ENCODE data around the gene SLC40A1. TPM values are rescaled to one million over a fixed set of nuclear protein-coding genes. Genes with fewer than 3 reads are reported as not detected.

Gene SLC40A1
- total and polyA plus RNA-seq, 10 of the 15 experiments (the other 5 are each of a cell fraction or from before 2014, with no cell fraction given) = 0.01 to 0.38 (median 0.08) TPM; not detected in 7

DNA sequence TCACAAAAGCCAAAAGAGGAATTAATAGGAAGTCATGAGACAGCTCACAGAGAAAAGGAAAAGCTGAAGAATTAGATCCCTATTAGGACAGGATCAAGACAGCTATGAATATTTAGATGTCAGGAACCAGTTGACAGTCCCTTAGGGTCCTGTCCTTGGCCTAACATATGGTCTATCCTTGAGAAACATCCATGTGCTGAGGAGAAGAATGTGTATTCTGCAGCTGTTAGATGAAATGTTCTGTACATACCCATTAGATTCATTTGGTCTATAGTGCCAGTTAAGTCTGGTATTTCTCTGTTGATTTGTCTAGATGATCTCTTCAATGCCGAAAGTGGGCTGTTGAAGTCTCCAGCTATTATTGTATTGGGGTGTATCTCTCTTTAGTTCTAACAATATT is 37.6 kb upstream of the SLC40A1 start:
- Histone ChIP-seq H3K4me3 (no peak overlapping the region), H3K4me1 (ENCODE audit: control insufficient read depth, insufficient read depth, low read length) (no peaks in the 10 kb centered on the region), H2AFZ (ENCODE audit: control insufficient read depth, low read depth, low read length) (no peak overlapping the region), H3K9me3 (replicated peaks; ENCODE audit: control insufficient read depth, insufficient read depth, low read length) (no peaks in the 10 kb centered on the region), H3K79me2 (ENCODE audit: control insufficient read depth, insufficient read depth, low read length) (no peaks in the 10 kb centered on the region), H3K4me2 (ENCODE audit: control insufficient read depth, insufficient read depth) (no peak overlapping the region), H3K36me3 (ENCODE audit: control insufficient read depth in 2 of 2, insufficient read depth in 2 of 2, low read length in 1 of 2) (no peaks in the 10 kb centered on the region), H3K27ac (ENCODE audit: control insufficient read depth, insufficient read depth) (no peak overlapping the region), H4K20me1 (ENCODE audit: control insufficient read depth, insufficient read depth) (no peaks in the 10 kb centered on the region), H3K27me3 (replicated peaks in 1 of 2; ENCODE audit: control insufficient read depth in 2 of 2, insufficient read depth in 2 of 2, low read length in 1 of 2) (no peaks in the 10 kb centered on the region; a peak in 1 of 4 replicates), H3K9ac (ENCODE audit: control insufficient read depth, insufficient read depth, low read length) (no peak overlapping the region)
- in situ Hi-C loops (cut with MboI) (no loop called here), intact Hi-C loops (cut with micrococcal nuclease; ENCODE audit: unreplicated experiment) (no loop called here)
- BruUV-seq (replicated peaks) = no TSS peak
- ATAC-seq = no peak
- 0% methylated on average over 1 of the region's 1 CpG for WGBS (ENCODE audit: insufficient coverage, insufficient replicate concordance, low lambda C conversion rate, missing lambda C conversion rate)
- no peak for DNase-seq (ENCODE audit: low read depth, low spot score)
- CTCF ChIA-PET = no interaction called here
- RAD21 ChIA-PET (ENCODE audit: unreplicated experiment) = no interaction called here
- TF ChIP-seq JUNB (IDR thresholded peaks at IDR 0.05) = no peak
- TF ChIP-seq, protein P1, sequence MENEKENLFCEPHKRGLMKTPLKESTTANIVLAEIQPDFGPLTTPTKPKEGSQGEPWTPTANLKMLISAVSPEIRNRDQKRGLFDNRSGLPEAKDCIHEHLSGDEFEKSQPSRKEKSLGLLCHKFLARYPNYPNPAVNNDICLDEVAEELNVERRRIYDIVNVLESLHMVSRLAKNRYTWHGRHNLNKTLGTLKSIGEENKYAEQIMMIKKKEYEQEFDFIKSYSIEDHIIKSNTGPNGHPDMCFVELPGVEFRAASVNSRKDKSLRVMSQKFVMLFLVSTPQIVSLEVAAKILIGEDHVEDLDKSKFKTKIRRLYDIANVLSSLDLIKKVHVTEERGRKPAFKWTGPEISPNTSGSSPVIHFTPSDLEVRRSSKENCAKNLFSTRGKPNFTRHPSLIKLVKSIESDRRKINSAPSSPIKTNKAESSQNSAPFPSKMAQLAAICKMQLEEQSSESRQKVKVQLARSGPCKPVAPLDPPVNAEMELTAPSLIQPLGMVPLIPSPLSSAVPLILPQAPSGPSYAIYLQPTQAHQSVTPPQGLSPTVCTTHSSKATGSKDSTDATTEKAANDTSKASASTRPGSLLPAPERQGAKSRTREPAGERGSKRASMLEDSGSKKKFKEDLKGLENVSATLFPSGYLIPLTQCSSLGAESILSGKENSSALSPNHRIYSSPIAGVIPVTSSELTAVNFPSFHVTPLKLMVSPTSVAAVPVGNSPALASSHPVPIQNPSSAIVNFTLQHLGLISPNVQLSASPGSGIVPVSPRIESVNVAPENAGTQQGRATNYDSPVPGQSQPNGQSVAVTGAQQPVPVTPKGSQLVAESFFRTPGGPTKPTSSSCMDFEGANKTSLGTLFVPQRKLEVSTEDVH (IDR thresholded peaks at IDR 0.05; ENCODE audit: low read depth, partially characterized antibody) = no peak
- no peak for TF ChIP-seq NFXL1 (IDR thresholded peaks at IDR 0.05; ENCODE audit: borderline replicate concordance)
- TF ChIP-seq, protein P2, sequence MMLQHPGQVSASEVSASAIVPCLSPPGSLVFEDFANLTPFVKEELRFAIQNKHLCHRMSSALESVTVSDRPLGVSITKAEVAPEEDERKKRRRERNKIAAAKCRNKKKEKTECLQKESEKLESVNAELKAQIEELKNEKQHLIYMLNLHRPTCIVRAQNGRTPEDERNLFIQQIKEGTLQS (IDR thresholded peaks at IDR 0.05; ENCODE audit: borderline replicate concordance, extremely low read depth, low read depth, low read length) = no peak
- TF ChIP-seq, protein P3, sequence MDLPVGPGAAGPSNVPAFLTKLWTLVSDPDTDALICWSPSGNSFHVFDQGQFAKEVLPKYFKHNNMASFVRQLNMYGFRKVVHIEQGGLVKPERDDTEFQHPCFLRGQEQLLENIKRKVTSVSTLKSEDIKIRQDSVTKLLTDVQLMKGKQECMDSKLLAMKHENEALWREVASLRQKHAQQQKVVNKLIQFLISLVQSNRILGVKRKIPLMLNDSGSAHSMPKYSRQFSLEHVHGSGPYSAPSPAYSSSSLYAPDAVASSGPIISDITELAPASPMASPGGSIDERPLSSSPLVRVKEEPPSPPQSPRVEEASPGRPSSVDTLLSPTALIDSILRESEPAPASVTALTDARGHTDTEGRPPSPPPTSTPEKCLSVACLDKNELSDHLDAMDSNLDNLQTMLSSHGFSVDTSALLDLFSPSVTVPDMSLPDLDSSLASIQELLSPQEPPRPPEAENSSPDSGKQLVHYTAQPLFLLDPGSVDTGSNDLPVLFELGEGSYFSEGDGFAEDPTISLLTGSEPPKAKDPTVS (IDR thresholded peaks at IDR 0.05; ENCODE audit: low read depth, low read length) = no peak
- TF ChIP-seq CBX5 (IDR thresholded peaks at IDR 0.05; ENCODE audit: low read depth) = no peak
- no peak for TF ChIP-seq HDAC2 (IDR thresholded peaks at IDR 0.05)
- TF ChIP-seq SREBF2 (IDR thresholded peaks at IDR 0.05; ENCODE audit: low read length) = no peak
- TF ChIP-seq SMAD1 (IDR thresholded peaks at IDR 0.05; ENCODE audit: low read depth, partially characterized antibody) = no peak
- TF ChIP-seq BCL11A (IDR thresholded peaks at IDR 0.05; ENCODE audit: low read depth, low read length) = no peak
- TF ChIP-seq, protein P4, sequence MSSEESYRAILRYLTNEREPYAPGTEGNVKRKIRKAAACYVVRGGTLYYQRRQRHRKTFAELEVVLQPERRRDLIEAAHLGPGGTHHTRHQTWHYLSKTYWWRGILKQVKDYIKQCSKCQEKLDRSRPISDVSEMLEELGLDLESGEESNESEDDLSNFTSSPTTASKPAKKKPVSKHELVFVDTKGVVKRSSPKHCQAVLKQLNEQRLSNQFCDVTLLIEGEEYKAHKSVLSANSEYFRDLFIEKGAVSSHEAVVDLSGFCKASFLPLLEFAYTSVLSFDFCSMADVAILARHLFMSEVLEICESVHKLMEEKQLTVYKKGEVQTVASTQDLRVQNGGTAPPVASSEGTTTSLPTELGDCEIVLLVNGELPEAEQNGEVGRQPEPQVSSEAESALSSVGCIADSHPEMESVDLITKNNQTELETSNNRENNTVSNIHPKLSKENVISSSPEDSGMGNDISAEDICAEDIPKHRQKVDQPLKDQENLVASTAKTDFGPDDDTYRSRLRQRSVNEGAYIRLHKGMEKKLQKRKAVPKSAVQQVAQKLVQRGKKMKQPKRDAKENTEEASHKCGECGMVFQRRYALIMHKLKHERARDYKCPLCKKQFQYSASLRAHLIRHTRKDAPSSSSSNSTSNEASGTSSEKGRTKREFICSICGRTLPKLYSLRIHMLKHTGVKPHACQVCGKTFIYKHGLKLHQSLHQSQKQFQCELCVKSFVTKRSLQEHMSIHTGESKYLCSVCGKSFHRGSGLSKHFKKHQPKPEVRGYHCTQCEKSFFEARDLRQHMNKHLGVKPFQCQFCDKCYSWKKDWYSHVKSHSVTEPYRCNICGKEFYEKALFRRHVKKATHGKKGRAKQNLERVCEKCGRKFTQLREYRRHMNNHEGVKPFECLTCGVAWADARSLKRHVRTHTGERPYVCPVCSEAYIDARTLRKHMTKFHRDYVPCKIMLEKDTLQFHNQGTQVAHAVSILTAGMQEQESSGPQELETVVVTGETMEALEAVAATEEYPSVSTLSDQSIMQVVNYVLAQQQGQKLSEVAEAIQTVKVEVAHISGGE (CRISPR knock-in tag; IDR thresholded peaks at IDR 0.05) = no peak
- TF ChIP-seq DPF2 (IDR thresholded peaks at IDR 0.05) = no peak
- no peak for TF ChIP-seq NFYB (IDR thresholded peaks at IDR 0.05; ENCODE audit: insufficient read depth, low read depth, low read length)
- no peak for TF ChIP-seq ASH2L (IDR thresholded peaks at IDR 0.05; ENCODE audit: borderline replicate concordance, low read depth)
- POLR2A ChIA-PET = no interaction called here
- no peak for FAIRE-seq
- SMC1A ChIA-PET (ENCODE audit: uncharacterized antibody, unreplicated experiment) = interaction anchor here (1.0 to 1.5 kb wide), 2 partner anchors 8 to 11 kb away, joined by 3 read pairs; no protein-coding TSS in a partner anchor

All from GM12878 (cell line).